Measurements from ENCODE around the gene GTF3C2.
"Not testable (repeated sequence)": the region's sequence is repeated elsewhere in the genome, so short reads cannot be mapped to it uniquely, and the experiment has no call there.

Gene GTF3C2

DNA sequence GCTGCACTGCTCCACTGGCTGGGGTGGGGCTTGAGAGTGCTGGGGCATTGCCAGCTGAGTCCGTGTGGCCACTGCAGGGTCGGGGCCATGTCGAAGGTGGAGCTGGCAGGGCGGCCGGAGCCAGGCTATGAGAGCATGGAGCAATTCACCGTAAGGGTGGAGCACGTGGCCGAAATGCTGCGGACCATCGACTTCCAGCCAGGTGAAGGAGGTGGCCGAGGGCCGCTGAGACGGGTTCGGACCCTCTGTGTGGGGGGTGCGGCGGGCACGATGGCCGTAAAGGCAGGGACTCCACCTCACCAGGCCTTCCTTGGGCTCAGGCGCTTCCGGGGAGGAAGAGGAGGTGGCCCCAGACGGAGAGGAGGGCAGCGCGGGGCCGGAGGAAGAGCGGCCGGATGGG is 50.4 kb downstream of the GTF3C2 start:
- H3K9ac ChIP-seq (ENCODE audit: low read length), result no peak overlapping the region
- H3K9me3 ChIP-seq (ENCODE audit: control insufficient read depth, insufficient read depth, low read depth, low read length), result no peaks in the 10 kb centered on the region
- H3K27ac ChIP-seq (ENCODE audit: low read depth, low read length), result no peak overlapping the region
- peaks cover 48% of the 10 kb centered on the region for H3K27me3 ChIP-seq (ENCODE audit: control insufficient read depth, insufficient read depth, low read length)
- peaks cover 20% of the 10 kb centered on the region for H3K4me1 ChIP-seq (ENCODE audit: control insufficient read depth, insufficient read depth, low read length)
- H3K4me3 ChIP-seq (ENCODE audit: low read depth, low read length), result peak overlapping the region; percentile 51; the same call in 1 of the 2 replicates
- peaks cover 8% of the 10 kb centered on the region; the same call in 1 of the 2 replicates for H3K36me3 ChIP-seq (ENCODE audit: control insufficient read depth, insufficient read depth, low read length)

GRCh38 chr2:27305516-27305915 is 51.0 kb downstream of the GTF3C2 start:
- Histone ChIP-seq H3K4me1 (ENCODE audit: control insufficient read depth, insufficient read depth, low read length) (peaks cover 20% of the 10 kb centered on the region), H3K27ac (ENCODE audit: low read depth, low read length) (no peak overlapping the region), H3K36me3 (ENCODE audit: control insufficient read depth, insufficient read depth, low read length) (0 out of 2 replicates have a peak, but pooled peaks cover 6% of the 10 kb centered on the region), H3K4me3 (ENCODE audit: low read depth, low read length) (no peak overlapping the region), H3K9ac (ENCODE audit: low read length) (no peak overlapping the region), H3K27me3 (ENCODE audit: control insufficient read depth, insufficient read depth, low read length) (peaks cover 48% of the 10 kb centered on the region), H3K9me3 (ENCODE audit: control insufficient read depth, insufficient read depth, low read depth, low read length) (no peaks in the 10 kb centered on the region)

GRCh38 chr2:27304488-27305240 is 51.9 kb downstream of the GTF3C2 start:
- H3K9ac ChIP-seq (ENCODE audit: low read length), result no peak overlapping the region
- H3K27me3 ChIP-seq (ENCODE audit: control insufficient read depth, insufficient read depth, low read length), result peaks cover 48% of the 10 kb centered on the region
- H3K36me3 ChIP-seq (ENCODE audit: control insufficient read depth, insufficient read depth, low read length), result 0 out of 2 replicates have a peak, but pooled peaks cover 3% of the 10 kb centered on the region
- H3K9me3 ChIP-seq (ENCODE audit: control insufficient read depth, insufficient read depth, low read depth, low read length), result no peaks in the 10 kb centered on the region
- H3K27ac ChIP-seq (ENCODE audit: low read depth, low read length), result no peak overlapping the region
- no peak overlapping the region for H3K4me3 ChIP-seq (ENCODE audit: low read depth, low read length)
- H3K4me1 ChIP-seq (ENCODE audit: control insufficient read depth, insufficient read depth, low read length), result peaks cover 20% of the 10 kb centered on the region

GRCh38 chr2:27303093-27304025 is 53.2 kb downstream of the GTF3C2 start:
- no peak overlapping the region for H3K27ac ChIP-seq (ENCODE audit: low read depth, low read length)
- H3K27me3 ChIP-seq (ENCODE audit: control insufficient read depth, insufficient read depth, low read length), result peaks cover 42% of the 10 kb centered on the region
- H3K36me3 ChIP-seq (ENCODE audit: control insufficient read depth, insufficient read depth, low read length), result no peaks in the 10 kb centered on the region
- no peak overlapping the region for H3K9ac ChIP-seq (ENCODE audit: low read length)
- no peaks in the 10 kb centered on the region for H3K9me3 ChIP-seq (ENCODE audit: control insufficient read depth, insufficient read depth, low read depth, low read length)
- peaks cover 20% of the 10 kb centered on the region for H3K4me1 ChIP-seq (ENCODE audit: control insufficient read depth, insufficient read depth, low read length)
- peak overlapping the region; percentile 29 for H3K4me3 ChIP-seq (ENCODE audit: low read depth, low read length)

DNA sequence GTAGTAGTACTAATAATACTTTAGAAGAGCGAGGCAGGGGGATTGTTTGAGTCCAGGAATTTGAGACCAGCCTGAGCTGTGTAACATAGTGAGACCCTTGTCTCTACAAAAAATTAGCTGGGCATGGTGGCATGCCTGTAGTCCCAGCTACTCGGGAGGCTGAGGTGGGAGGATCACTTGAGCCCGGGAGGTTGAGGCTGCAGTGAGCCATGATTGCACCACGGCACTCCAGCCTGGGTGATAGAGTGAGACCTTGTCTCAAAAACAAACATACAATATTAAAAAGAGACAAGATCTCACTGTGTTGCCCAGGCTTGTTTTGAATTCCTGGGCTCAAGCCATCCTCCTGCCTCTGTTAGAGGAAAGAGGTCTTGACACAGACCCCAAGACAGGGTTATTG is 56.0 kb downstream of the GTF3C2 start:
- not testable (repeated sequence) for H3K36me3 ChIP-seq (ENCODE audit: control insufficient read depth, insufficient read depth, low read length); H3K9ac ChIP-seq (ENCODE audit: low read length); H3K4me3 ChIP-seq (ENCODE audit: low read depth, low read length)

DNA sequence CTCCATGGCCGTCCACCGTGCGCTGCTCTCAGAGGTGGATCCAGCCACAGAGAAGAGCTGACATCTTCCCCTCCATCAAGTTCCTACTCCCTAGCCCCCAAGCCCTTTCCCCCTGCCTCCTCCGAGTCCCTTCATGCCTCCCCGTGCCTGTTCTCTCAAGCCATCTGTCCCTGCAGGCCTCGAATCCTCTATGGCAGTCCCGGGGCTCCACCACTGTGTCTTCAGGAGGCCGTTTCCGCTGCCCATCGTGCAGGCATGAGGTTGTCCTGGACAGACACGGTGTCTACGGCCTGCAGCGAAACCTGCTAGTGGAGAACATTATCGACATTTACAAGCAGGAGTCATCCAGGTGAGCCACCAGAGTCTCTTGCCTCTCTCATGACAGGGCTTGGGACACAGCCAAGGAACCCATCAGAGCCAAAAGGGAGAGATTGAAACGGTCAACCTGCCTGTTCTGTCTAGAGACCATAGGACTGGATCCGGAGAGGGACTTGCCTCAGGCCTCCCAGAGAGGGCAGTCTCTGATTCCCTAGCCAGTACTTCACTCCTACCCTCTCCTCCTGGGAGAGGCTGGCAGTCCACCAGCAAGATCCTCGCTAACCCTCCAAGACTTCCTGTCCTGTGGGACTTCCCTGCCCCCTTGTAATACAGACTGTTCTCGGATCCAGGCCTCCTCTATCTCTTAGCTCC is 58.0 kb downstream of the GTF3C2 start:
- Histone ChIP-seq H3K9me3 (ENCODE audit: control insufficient read depth, insufficient read depth, low read depth, low read length) (no peaks in the 10 kb centered on the region), H3K4me3 (ENCODE audit: low read depth, low read length) (no peak overlapping the region), H3K9ac (ENCODE audit: low read length) (no peak overlapping the region), H3K27me3 (ENCODE audit: control insufficient read depth, insufficient read depth, low read length) (no peaks in the 10 kb centered on the region), H3K36me3 (ENCODE audit: control insufficient read depth, insufficient read depth, low read length) (no peaks in the 10 kb centered on the region), H3K4me1 (ENCODE audit: control insufficient read depth, insufficient read depth, low read length) (peaks cover 7% of the 10 kb centered on the region), H3K27ac (ENCODE audit: low read depth, low read length) (no peak overlapping the region)

More for the DNA sequence above, 56.0 kb downstream of the GTF3C2 start:
- H3K27ac ChIP-seq (ENCODE audit: low read depth, low read length); H3K4me1 ChIP-seq (ENCODE audit: control insufficient read depth, insufficient read depth, low read length); H3K9me3 ChIP-seq (ENCODE audit: control insufficient read depth, insufficient read depth, low read depth, low read length): not testable (repeated sequence)
- H3K27me3 ChIP-seq (ENCODE audit: control insufficient read depth, insufficient read depth, low read length), result peaks cover 14% of the 10 kb centered on the region

GRCh38 chr2:27297195-27297594 is 59.4 kb downstream of the GTF3C2 start:
- Histone ChIP-seq H3K4me1 (ENCODE audit: control insufficient read depth, insufficient read depth, low read length) (0 out of 2 replicates have a peak, but pooled peaks cover 4% of the 10 kb centered on the region), H3K9ac (ENCODE audit: low read length) (no peak overlapping the region), H3K36me3 (ENCODE audit: control insufficient read depth, insufficient read depth, low read length) (no peaks in the 10 kb centered on the region), H3K27ac (ENCODE audit: low read depth, low read length) (no peak overlapping the region), H3K27me3 (ENCODE audit: control insufficient read depth, insufficient read depth, low read length) (no peaks in the 10 kb centered on the region), H3K4me3 (ENCODE audit: low read depth, low read length) (no peak overlapping the region), H3K9me3 (ENCODE audit: control insufficient read depth, insufficient read depth, low read depth, low read length) (no peaks in the 10 kb centered on the region)

GRCh38 chr2:27296481-27296880 is 60.1 kb downstream of the GTF3C2 start:
- Histone ChIP-seq H3K9ac (ENCODE audit: low read length) (no peak overlapping the region), H3K36me3 (ENCODE audit: control insufficient read depth, insufficient read depth, low read length) (no peaks in the 10 kb centered on the region), H3K9me3 (ENCODE audit: control insufficient read depth, insufficient read depth, low read depth, low read length) (no peaks in the 10 kb centered on the region), H3K4me3 (ENCODE audit: low read depth, low read length) (no peak overlapping the region), H3K27me3 (ENCODE audit: control insufficient read depth, insufficient read depth, low read length) (no peaks in the 10 kb centered on the region), H3K4me1 (ENCODE audit: control insufficient read depth, insufficient read depth, low read length) (peaks cover 10% of the 10 kb centered on the region), H3K27ac (ENCODE audit: low read depth, low read length) (no peak overlapping the region)

GRCh38 chr2:27294928-27295327 is 61.6 kb downstream of the GTF3C2 start:
- H3K9me3 ChIP-seq (ENCODE audit: control insufficient read depth, insufficient read depth, low read depth, low read length), result no peaks in the 10 kb centered on the region
- no peak overlapping the region for H3K9ac ChIP-seq (ENCODE audit: low read length)
- H3K27ac ChIP-seq (ENCODE audit: low read depth, low read length), result no peak overlapping the region
- H3K36me3 ChIP-seq (ENCODE audit: control insufficient read depth, insufficient read depth, low read length), result no peaks in the 10 kb centered on the region
- H3K4me3 ChIP-seq (ENCODE audit: low read depth, low read length), result no peak overlapping the region
- peaks cover 12% of the 10 kb centered on the region for H3K4me1 ChIP-seq (ENCODE audit: control insufficient read depth, insufficient read depth, low read length)
- no peaks in the 10 kb centered on the region for H3K27me3 ChIP-seq (ENCODE audit: control insufficient read depth, insufficient read depth, low read length)

- no peaks in the 10 kb centered on the region for H3K9me3 ChIP-seq (ENCODE audit: control insufficient read depth, insufficient read depth, low read depth, low read length)
- no peaks in the 10 kb centered on the region for H3K27me3 ChIP-seq (ENCODE audit: control insufficient read depth, insufficient read depth, low read length)
- peaks cover 15% of the 10 kb centered on the region for H3K4me1 ChIP-seq (ENCODE audit: control insufficient read depth, insufficient read depth, low read length)
- no peak overlapping the region for H3K27ac ChIP-seq (ENCODE audit: low read depth, low read length)
- 0 out of 2 replicates have a peak overlapping the region, but pooled peaks have one; percentile 2 for H3K4me3 ChIP-seq (ENCODE audit: low read depth, low read length)
- H3K36me3 ChIP-seq (ENCODE audit: control insufficient read depth, insufficient read depth, low read length), result no peaks in the 10 kb centered on the region
- H3K9ac ChIP-seq (ENCODE audit: low read length), result no peak overlapping the region
Measured at GRCh38 chr2:27291865-27292264, 64.7 kb downstream of the GTF3C2 start.
